ENCODE data around the gene EMID1.
"Not testable (repeated sequence)": the region's sequence is repeated elsewhere in the genome, so short reads cannot be mapped to it uniquely, and the experiment has no call there.

The EMID1 gene

GRCh38 chr22:29212743-29213142 lies 7.0 kb downstream of the EMID1 start:
- no peak for DNase-seq

GRCh38 chr22:29213493-29213892 lies 7.8 kb downstream of the EMID1 start:
- DNase-seq, result no peak

- DNase-seq, result no peak
Observed at GRCh38 chr22:29214232-29214631, 8.5 kb downstream of the EMID1 start.

GRCh38 chr22:29215012-29215860 lies 9.5 kb downstream of the EMID1 start:
- no peak for DNase-seq

- DNase-seq, result no peak
Observed at GRCh38 chr22:29216011-29216872, 10.5 kb downstream of the EMID1 start.

GRCh38 chr22:29216873-29217666 lies 11.4 kb downstream of the EMID1 start:
- no peak for DNase-seq

- no peak for DNase-seq
Observed at GRCh38 chr22:29217827-29218757, 12.4 kb downstream of the EMID1 start.

GRCh38 chr22:29218758-29219408 lies 13.2 kb downstream of the EMID1 start:
- DNase-seq, result no peak

GRCh38 chr22:29219409-29219782 lies 13.7 kb downstream of the EMID1 start:
- DNase-seq, result not testable (repeated sequence)

- DNase-seq, result no peak
Observed at GRCh38 chr22:29219881-29220670, 14.4 kb downstream of the EMID1 start.

GRCh38 chr22:29224121-29224858 lies 18.6 kb downstream of the EMID1 start:
- no peak for DNase-seq

GRCh38 chr22:29224859-29225410 lies 19.2 kb downstream of the EMID1 start:
- DNase-seq, result no peak

- no peak for DNase-seq
Observed at GRCh38 chr22:29225422-29226090, 19.9 kb downstream of the EMID1 start.

GRCh38 chr22:29226351-29226981 lies 20.8 kb downstream of the EMID1 start:
- no peak for DNase-seq

- DNase-seq, result no peak
Observed at GRCh38 chr22:29230972-29231875, 25.5 kb downstream of the EMID1 start.

GRCh38 chr22:29231971-29232959 lies 26.6 kb downstream of the EMID1 start:
- DNase-seq, result no peak
